ENCODE results near the gene GNB1.
"Not testable (repeated sequence)": the region's sequence is repeated elsewhere in the genome, so short reads cannot be mapped to it uniquely, and the experiment has no call there.

GNB1 gene

GRCh38 chr1:1741013-1741412 is 149.9 kb downstream of the GNB1 start:
- peak; percentile 73 for DNase-seq (ENCODE audit: low spot score)

DNA sequence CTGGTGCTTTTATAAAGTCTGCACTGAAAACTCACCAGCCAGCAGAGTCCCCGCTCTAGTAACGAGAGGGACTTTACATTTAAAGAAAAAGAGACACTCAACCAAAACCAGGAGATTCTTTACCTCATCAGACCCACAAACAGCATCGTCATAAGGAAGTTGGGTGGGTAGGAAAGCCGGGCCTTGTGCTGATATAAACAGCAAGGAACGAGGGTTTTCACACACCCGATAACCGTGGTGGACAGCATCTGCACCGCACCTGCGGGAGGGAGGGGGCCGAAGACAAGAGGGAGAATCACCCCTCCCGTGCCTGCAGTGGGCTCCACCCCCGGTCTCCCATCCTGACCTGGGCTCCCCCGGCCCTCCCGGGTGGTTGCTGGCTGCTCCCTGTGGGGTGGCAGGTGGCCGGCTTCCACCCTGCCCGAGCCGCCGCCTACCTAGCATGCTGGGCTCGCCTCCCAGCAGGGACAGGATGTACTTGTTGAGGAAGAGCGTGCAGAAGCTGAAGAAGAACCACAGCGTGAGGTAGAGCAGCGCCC is 152.0 kb downstream of the GNB1 start:
- DNase-seq (ENCODE audit: low spot score), result not testable (repeated sequence)

GRCh38 chr1:1737675-1738590 is 153.0 kb downstream of the GNB1 start:
- DNase-seq (ENCODE audit: low spot score), result not testable (repeated sequence)

Data from RKO (cell line).